CD4-positive, alpha-beta T cell (primary cell): ENCODE measurements around the gene MAP1B. TPM values are rescaled to one million over a fixed set of nuclear protein-coding genes. Genes with fewer than 3 reads are reported as not detected.
A peak's percentile ranks its signal among the peaks of the same experiment; 100 is the strongest.
"Not testable (repeated sequence)": the region's sequence is repeated elsewhere in the genome, so short reads cannot be mapped to it uniquely, and the experiment has no call there.

Source experiments
- ATAC-seq: fragments of 200-7000 bp; cut with Tn5 transposase; one replicate; pipeline ENCODE4 v1.10.0; 2022; ENCODE audit warnings: mild to moderate bottlenecking; ENCODE audit not compliant: poor library complexity
- CTCF ChIA-PET: fragments of 350-600 bp; sonication (Branson Sonifier 250); formaldehyde crosslinking; loops from one replicate; lab custom pipeline; 2021; ENCODE audit warnings: antibody characterized with exemption, inconsistent platforms; lab: Charles Lee
- POLR2A ChIA-PET: fragments of 350-600 bp; sonication (Branson Sonifier 250); formaldehyde crosslinking; loops from one replicate; lab custom pipeline; 2021; ENCODE audit warnings: antibody characterized with exemption, inconsistent platforms; lab: Charles Lee
- DNase-seq, 14 experiments: peaks; one replicate each; pipeline ENCODE4 v3.0.0-alpha.2; 2013 to 2020; ENCODE audit warnings: mixed read lengths in 2 of 14
- H3K27ac ChIP-seq, 2 donors: one replicate each; pipeline versions ENCODE4 v1.5.1 to v1.7.0; 2013; ENCODE audit warnings: low read length in 2 of 2, low read depth in 1 of 2, mild to moderate bottlenecking in 1 of 2
- H3K27me3 ChIP-seq, 2 experiments: 1 replicate in 1 of 2; 2 replicates in 1 of 2; pipeline versions ENCODE4 v1.6.1 to v1.7.0; 2013; ENCODE audit warnings: low read length in 2 of 2, control low read depth in 1 of 2, mild to moderate bottlenecking in 1 of 2, moderate library complexity in 1 of 2; ENCODE audit not compliant: insufficient read depth in 2 of 2, control insufficient read depth in 1 of 2
- H3K36me3 ChIP-seq: one replicate; pipeline ENCODE4 v1.6.1; 2013; ENCODE audit warnings: low read length, control low read depth; ENCODE audit not compliant: insufficient read depth
- H3K4me1 ChIP-seq: one replicate; pipeline ENCODE4 v1.6.1; 2013; ENCODE audit warnings: low read length, control low read depth; ENCODE audit not compliant: insufficient read depth
- H3K4me3 ChIP-seq: one replicate; pipeline ENCODE4 v1.5.1; 2013; ENCODE audit warnings: mild to moderate bottlenecking, low read length, moderate library complexity
- H3K9me3 ChIP-seq, 2 experiments: 1 replicate in 1 of 2; 2 replicates in 1 of 2; pipeline versions ENCODE4 v1.6.1 to v1.7.0; 2013; ENCODE audit warnings: low read length in 2 of 2, mild to moderate bottlenecking in 2 of 2, control low read depth in 1 of 2, moderate library complexity in 1 of 2; ENCODE audit not compliant: control insufficient read depth in 1 of 2, insufficient read depth in 1 of 2
- H3K27ac Mint-ChIP-seq: one replicate; pipeline ENCODE4 v1.8.0; 2020; ENCODE audit warnings: mixed read lengths
- H3K27me3 Mint-ChIP-seq: one replicate; pipeline ENCODE4 v1.8.0; 2021; ENCODE audit warnings: mixed read lengths
- H3K36me3 Mint-ChIP-seq: one replicate; pipeline ENCODE4 v1.8.0; 2021; ENCODE audit warnings: low read depth, mixed read lengths
- H3K4me1 Mint-ChIP-seq: one replicate; pipeline ENCODE4 v1.8.0; 2021; ENCODE audit warnings: low read depth, mixed read lengths
- H3K4me3 Mint-ChIP-seq: one replicate; pipeline ENCODE4 v1.8.0; 2020; ENCODE audit warnings: mild to moderate bottlenecking, mixed read lengths
- H3K9me3 Mint-ChIP-seq: one replicate; pipeline ENCODE4 v1.8.0; 2020; ENCODE audit warnings: mixed read lengths
- CTCF ChIP-seq: fragments of 200-600 bp; IDR thresholded peaks from one replicate; pipeline ENCODE4 v1.8.0; 2022; ENCODE audit warnings: antibody characterized with exemption, mild to moderate bottlenecking
- intact Hi-C, 2 experiments: fragments of 100-400 bp; cut with DNase I in 1 of 2; cut with micrococcal nuclease in 1 of 2; formaldehyde crosslinking; loops; one replicate each; pipeline versions ENCODE4 v1.15.1 to v1.9.0; 2023 to 2025; cut with DNase I, micrococcal nuclease
- total RNA-seq, 174 experiments: library from RNA in 2 of 174; stranded (reverse) in 2 of 174; gene quantifications; one replicate each; pipeline ENCODE4 v1.2.3 and lab custom pipeline; 2021 to 2026

MAP1B gene
- total RNA-seq, 2 experiments from 2014 or later, result 0.03 to 0.06 TPM

GRCh38 chr5:72167804-72168203 lies 60.5 kb downstream of the MAP1B start:
- no peaks in the 10 kb centered on the region for H3K9me3 ChIP-seq
- H3K4me3 ChIP-seq, result no peak overlapping the region
- ATAC-seq, result no peak
- Mint-ChIP-seq H3K27ac (no peak overlapping the region), H3K36me3 (no peaks in the 10 kb centered on the region), H3K9me3 (no peaks in the 10 kb centered on the region), H3K4me3 (no peak overlapping the region), H3K4me1 (no peaks in the 10 kb centered on the region), H3K27me3 (peaks cover 57% of the 10 kb centered on the region)
- intact Hi-C loops, result no loop called here
- TF ChIP-seq CTCF, result no peak
- ChIA-PET POLR2A (no interaction called here), CTCF (no interaction called here)
- H3K36me3 ChIP-seq, result no peaks in the 10 kb centered on the region
- peaks cover 0 to 24% of the 10 kb centered on the region in 2 experiments for H3K27me3 ChIP-seq
- H3K4me1 ChIP-seq, result no peaks in the 10 kb centered on the region
- no peak for DNase-seq
- H3K27ac ChIP-seq, result no peak overlapping the region

- H3K4me3 Mint-ChIP-seq, result no peak overlapping the region
- POLR2A ChIA-PET, result no interaction called here
Measured at GRCh38 chr5:72170101-72170500, 62.8 kb downstream of the MAP1B start.

GRCh38 chr5:72171181-72171580 lies 63.9 kb downstream of the MAP1B start:
- not testable (repeated sequence) for H3K27ac Mint-ChIP-seq

More at GRCh38 chr5:72170101-72170500, 62.8 kb downstream of the MAP1B start:
- DNase-seq (no peak), ATAC-seq (no peak)
- H3K27me3 ChIP-seq, result peaks cover 1 to 25% of the 10 kb centered on the region in 2 experiments
- no peaks in the 10 kb centered on the region for H3K36me3 Mint-ChIP-seq
- peaks cover 50% of the 10 kb centered on the region for H3K27me3 Mint-ChIP-seq
- H3K4me1 ChIP-seq, result no peaks in the 10 kb centered on the region
- no peak for TF ChIP-seq CTCF
- H3K4me3 ChIP-seq, result no peak overlapping the region
- no peaks in the 10 kb centered on the region for H3K9me3 Mint-ChIP-seq
- no peaks in the 10 kb centered on the region for H3K4me1 Mint-ChIP-seq
- H3K27ac Mint-ChIP-seq, result no peak overlapping the region
- H3K36me3 ChIP-seq, result no peaks in the 10 kb centered on the region
- intact Hi-C loops, result no loop called here
- H3K27ac ChIP-seq, result no peak overlapping the region
- CTCF ChIA-PET, result no interaction called here
- H3K9me3 ChIP-seq, result no peaks in the 10 kb centered on the region

GRCh38 chr5:72171667-72172066 lies 64.4 kb downstream of the MAP1B start:
- H3K9me3 Mint-ChIP-seq, result no peaks in the 10 kb centered on the region
- Histone ChIP-seq H3K9me3 (no peaks in the 10 kb centered on the region), H3K36me3 (no peaks in the 10 kb centered on the region), H3K27me3 (peaks cover 3 to 18% of the 10 kb centered on the region in 2 experiments), H3K4me1 (no peaks in the 10 kb centered on the region), H3K4me3 (no peak overlapping the region), H3K27ac (no peak overlapping the region)
- H3K4me3 Mint-ChIP-seq, result no peak overlapping the region
- ATAC-seq, result peak; percentile 37
- no peak for DNase-seq
- intact Hi-C loops, result no loop called here
- POLR2A ChIA-PET, result no interaction called here
- no peaks in the 10 kb centered on the region for H3K36me3 Mint-ChIP-seq
- no peaks in the 10 kb centered on the region for H3K4me1 Mint-ChIP-seq
- CTCF ChIA-PET, result no interaction called here
- H3K27me3 Mint-ChIP-seq, result peaks cover 35% of the 10 kb centered on the region
- no peak for TF ChIP-seq CTCF
- H3K27ac Mint-ChIP-seq, result no peak overlapping the region

More at GRCh38 chr5:72171181-72171580, 63.9 kb downstream of the MAP1B start:
- peaks cover 3 to 20% of the 10 kb centered on the region in 2 experiments for H3K27me3 ChIP-seq
- H3K9me3 ChIP-seq, intact Hi-C loops, DNase-seq, ATAC-seq, H3K27ac ChIP-seq, POLR2A ChIA-PET, H3K4me1 Mint-ChIP-seq, CTCF ChIA-PET, H3K4me1 ChIP-seq, H3K4me3 ChIP-seq, H3K36me3 Mint-ChIP-seq, H3K9me3 Mint-ChIP-seq, H3K36me3 ChIP-seq, H3K4me3 Mint-ChIP-seq: not testable (repeated sequence)
- H3K27me3 Mint-ChIP-seq, result peaks cover 40% of the 10 kb centered on the region
